ENCODE results near the gene CDIPT.

CDIPT gene

DNA sequence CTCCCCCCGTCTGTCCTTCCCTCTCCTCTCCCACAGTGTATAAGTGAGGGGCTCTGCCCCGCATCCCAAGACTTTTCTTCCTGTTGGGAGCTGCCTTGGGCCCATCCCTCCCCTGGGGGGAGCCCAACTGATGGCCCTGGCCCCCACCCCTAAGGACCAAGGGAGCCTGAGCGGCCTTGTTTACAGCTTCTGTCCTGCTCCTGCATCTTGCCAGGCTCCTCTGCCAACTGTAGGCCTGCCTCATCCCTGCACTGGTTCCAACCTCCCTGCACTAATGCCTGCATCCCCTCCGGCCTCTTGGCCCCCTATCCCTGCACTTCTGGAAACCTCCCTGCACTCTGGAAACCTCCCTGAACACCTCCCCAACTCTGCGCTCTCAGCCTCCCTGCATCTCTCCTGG is 48.4 kb downstream of the CDIPT start:
- POLR2A ChIA-PET: no interaction called here
- TF ChIP-seq, protein P1, sequence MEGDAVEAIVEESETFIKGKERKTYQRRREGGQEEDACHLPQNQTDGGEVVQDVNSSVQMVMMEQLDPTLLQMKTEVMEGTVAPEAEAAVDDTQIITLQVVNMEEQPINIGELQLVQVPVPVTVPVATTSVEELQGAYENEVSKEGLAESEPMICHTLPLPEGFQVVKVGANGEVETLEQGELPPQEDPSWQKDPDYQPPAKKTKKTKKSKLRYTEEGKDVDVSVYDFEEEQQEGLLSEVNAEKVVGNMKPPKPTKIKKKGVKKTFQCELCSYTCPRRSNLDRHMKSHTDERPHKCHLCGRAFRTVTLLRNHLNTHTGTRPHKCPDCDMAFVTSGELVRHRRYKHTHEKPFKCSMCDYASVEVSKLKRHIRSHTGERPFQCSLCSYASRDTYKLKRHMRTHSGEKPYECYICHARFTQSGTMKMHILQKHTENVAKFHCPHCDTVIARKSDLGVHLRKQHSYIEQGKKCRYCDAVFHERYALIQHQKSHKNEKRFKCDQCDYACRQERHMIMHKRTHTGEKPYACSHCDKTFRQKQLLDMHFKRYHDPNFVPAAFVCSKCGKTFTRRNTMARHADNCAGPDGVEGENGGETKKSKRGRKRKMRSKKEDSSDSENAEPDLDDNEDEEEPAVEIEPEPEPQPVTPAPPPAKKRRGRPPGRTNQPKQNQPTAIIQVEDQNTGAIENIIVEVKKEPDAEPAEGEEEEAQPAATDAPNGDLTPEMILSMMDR (IDR thresholded peaks at IDR 0.05; ENCODE audit: insufficient read depth, low read length, missing control alignments): no peak
- no peak for DNase-seq (ENCODE audit: low read depth, low spot score)
- CTCF ChIA-PET: no interaction called here
- peak overlapping the region; percentile 85 for H3K4me3 ChIP-seq (ENCODE audit: low read depth, low read length)

DNA sequence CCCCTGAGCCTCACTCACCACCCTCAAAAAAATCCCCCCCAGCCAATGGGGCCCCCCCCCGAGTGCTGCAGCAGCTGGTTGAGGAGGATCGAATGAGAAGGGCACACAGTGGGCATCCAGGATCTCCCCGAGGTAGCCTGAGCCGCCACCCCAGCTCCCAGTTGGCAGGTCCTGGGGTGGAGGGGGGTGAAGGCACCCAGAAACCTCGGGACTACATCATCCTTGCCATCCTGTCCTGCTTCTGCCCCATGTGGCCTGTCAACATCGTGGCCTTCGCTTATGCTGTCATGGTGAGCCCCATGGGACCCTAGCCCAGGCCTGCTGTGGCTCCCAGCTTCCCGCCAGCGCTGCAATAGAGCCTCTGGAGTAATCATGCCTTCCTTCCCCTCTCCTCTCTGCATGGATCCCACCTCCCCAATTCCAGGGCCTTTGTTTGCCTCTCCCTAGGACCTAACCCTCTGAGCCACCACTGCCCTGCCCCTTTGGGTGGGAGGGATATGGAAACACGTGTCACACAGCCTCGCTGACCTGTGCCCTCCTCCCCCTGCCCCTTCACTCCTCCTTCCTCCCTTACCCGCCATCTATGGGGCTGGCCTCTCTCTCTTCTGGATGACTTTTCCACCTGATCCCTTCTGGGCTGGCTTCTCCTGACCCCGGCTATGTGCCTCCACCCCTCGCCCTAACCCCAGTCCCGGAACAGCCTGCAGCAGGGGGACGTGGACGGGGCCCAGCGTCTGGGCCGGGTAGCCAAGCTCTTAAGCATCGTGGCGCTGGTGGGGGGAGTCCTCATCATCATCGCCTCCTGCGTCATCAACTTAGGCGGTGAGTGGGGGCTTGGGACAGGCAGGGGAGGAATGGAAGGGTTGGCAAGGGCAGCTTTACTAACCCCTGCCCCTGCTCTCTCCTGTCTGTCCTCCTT is 49.1 kb downstream of the CDIPT start:
- POLR2A ChIA-PET: no interaction called here

DNA sequence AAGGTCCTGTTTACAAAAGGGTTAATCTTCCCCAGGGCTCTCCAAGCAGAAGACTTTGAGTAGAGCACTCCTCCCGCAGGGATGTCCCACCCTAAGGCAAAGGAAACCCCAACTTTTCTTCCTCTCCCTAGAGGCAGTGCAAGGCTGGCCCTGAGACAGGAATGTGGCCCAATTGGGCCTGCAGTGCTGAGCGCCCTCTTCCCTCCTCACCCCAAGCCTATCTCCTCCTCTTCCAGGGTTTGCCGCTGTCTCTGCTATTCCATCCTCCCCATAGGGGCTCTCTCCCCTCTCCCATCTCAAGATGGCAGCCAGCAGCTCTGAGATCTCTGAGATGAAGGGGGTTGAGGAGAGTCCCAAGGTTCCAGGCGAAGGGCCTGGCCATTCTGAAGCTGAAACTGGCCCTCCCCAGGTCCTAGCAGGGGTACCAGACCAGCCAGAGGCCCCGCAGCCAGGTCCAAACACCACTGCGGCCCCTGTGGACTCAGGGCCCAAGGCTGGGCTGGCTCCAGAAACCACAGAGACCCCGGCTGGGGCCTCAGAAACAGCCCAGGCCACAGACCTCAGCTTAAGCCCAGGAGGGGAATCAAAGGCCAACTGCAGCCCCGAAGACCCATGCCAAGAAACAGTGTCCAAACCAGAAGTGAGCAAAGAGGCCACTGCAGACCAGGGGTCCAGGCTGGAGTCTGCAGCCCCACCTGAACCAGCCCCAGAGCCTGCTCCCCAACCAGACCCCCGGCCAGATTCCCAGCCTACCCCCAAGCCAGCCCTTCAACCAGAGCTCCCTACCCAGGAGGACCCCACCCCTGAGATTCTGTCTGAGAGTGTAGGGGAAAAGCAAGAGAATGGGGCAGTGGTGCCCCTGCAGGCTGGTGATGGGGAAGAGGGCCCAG is 50.0 kb downstream of the CDIPT start:
- TF ChIP-seq, protein P1 (IDR thresholded peaks at IDR 0.05; ENCODE audit: insufficient read depth, low read length, missing control alignments): no peak
- peak overlapping the region; percentile 72 for H3K4me3 ChIP-seq (ENCODE audit: low read depth, low read length)
- POLR2A ChIA-PET: interaction anchor here (0.5 kb wide), 1 partner anchor 87 kb away, joined by 4 read pairs; the partner anchor contains the start of gene ASPHD1
- no peak for DNase-seq (ENCODE audit: low read depth, low spot score)
- CTCF ChIA-PET: interaction anchor here (1.0 to 2.5 kb wide), 2 partner anchors 193 to 219 kb away, joined by 3 to 11 read pairs; no protein-coding TSS in a partner anchor

More for the DNA sequence above, 49.1 kb downstream of the CDIPT start:
- H3K4me3 ChIP-seq (ENCODE audit: low read depth, low read length): no peak overlapping the region; the same call in none of the 2 replicates
- no peak for DNase-seq (ENCODE audit: low read depth, low spot score)
- TF ChIP-seq, protein P1 (IDR thresholded peaks at IDR 0.05; ENCODE audit: insufficient read depth, low read length, missing control alignments): no peak
- CTCF ChIA-PET: interaction anchor here (1.0 kb wide), 1 partner anchor 192 kb away, joined by 3 read pairs; no protein-coding TSS in a partner anchor

DNA sequence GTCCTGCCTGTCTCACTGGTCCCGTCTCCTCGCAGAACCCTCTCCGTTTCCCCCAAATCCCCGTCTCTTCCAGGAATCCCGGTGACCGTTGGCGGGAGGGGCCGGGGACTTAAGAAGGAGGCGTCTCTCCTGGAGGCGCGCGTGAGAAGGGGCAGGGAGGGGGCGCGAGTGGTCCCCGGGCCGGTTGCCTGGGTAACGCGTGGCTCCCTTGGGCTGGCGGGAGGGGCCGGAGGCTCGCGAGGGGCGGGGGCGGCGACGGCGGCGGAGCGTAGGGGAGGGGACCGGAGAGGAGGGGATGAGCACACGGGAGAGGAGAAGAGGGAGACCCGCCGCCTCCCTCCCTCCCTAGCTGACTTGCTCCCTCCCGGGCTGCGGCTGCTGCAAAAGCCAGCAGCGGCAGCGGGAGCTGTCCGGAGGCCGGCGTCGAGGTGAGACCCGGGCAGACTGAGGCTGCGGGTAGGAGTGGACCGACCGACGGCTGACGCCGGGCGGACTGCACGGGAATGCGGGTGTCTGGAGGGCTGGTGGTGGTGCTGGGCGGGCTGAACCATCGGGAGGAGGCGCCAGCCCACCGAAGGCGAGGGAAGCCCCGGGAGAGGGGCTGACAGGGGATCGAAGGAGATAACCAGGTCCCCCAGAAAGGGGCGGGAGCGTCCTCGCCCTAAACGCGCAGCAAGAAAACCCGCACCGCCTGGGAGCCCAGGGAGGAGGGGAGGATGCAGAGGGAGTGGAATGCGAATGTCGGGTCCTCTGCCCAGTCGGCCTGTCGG is 50.9 kb downstream of the CDIPT start, which contains the start of gene PRRT2:
PRRT2 (plus strand) TSS at position 298 of the 770 bp plus-strand sequence. CDS start 862 bp downstream, outside the sequence.
- TF ChIP-seq, protein P1 (IDR thresholded peaks at IDR 0.05; ENCODE audit: insufficient read depth, low read length, missing control alignments): no peak
- H3K4me3 ChIP-seq (ENCODE audit: low read depth, low read length): peak within 1 kb of the TSS; percentile 72
- POLR2A ChIA-PET: interaction anchor here (0.5 to 1.2 kb wide), 2 partner anchors 10 to 88 kb away, joined by 3 to 4 read pairs; partner anchors contain the start of gene ASPHD1
- CTCF ChIA-PET: interaction anchor here (0.6 to 2.5 kb wide), 3 partner anchors 36 to 220 kb away, joined by 3 to 11 read pairs (median 3); no protein-coding TSS in a partner anchor
- no peak for DNase-seq (ENCODE audit: low read depth, low spot score)

DNA sequence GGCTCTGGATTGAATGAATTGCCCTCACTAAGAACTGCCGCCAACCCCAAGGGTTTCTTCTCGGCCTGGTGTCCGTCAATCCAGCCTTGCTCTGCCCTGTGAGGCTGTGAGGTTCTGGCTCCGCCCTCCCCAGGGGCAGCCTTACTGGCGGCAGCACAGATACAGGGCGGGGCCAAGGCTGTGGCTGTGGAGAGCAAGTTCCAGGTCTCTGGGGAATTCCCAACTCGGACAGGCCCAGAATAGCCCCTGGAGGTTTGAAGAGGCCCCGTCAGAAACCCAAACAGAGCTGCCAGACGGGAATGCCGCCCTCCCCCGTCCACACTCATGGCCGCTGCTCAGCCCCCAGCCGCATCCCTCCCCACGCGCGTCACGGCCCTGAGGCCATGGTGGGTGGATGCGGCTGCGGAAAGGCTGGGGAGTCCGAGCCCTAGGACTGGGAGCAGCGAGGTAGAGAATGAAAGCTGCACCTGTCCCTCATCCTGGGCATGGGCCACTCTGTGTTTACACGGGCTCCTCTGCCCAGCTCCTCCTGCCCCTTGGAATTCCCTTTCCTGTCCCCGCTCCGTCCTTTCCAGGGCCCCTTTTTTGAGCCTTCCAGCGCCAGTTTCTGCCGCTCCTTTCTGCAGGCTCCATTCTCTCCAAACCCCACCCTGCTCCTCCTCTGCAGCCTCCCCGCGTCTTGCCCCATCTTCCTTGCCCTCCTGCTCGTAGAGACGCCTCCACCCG is 51.7 kb downstream of the CDIPT start:
- TF ChIP-seq, protein P1 (IDR thresholded peaks at IDR 0.05; ENCODE audit: insufficient read depth, low read length, missing control alignments): no peak
- CTCF ChIA-PET: interaction anchor here (1.0 to 2.5 kb wide), 2 partner anchors 37 to 221 kb away, joined by 3 to 11 read pairs; no protein-coding TSS in a partner anchor
- peak overlapping the region; percentile 72 for H3K4me3 ChIP-seq (ENCODE audit: low read depth, low read length)
- DNase-seq (ENCODE audit: low read depth, low spot score): peak; percentile 89
- POLR2A ChIA-PET: interaction anchor here (0.6 to 1.2 kb wide), 2 partner anchors 11 to 824 kb away, joined by 3 read pairs; no protein-coding TSS in a partner anchor

Measured in AG04449 (cell line).